Measurements from ENCODE around the gene ITGA11. TPM values are rescaled to one million over a fixed set of nuclear protein-coding genes. Genes with fewer than 3 reads are reported as not detected.

Gene ITGA11
- total RNA-seq, 1 donor from 2014 or later = 0.28 TPM

DNA sequence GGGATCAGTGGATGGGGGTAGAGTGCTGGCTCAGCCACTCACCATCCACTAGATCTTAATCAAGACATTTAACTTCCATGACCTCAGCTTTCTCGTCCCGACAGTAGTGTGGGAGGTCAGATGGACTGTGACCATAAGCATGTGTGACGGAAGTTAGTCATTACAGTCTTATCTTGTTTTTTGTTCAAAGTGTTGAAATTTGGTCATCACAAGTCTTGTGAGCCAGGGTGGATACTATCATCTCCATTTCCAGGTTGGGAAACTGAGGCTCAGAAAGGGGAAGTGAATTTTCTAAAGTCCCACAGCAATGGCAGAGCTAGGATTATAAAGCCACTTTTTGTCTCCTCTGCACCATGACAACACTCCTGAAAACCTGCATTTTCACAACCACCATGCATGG, 32.0 kb upstream of the ITGA11 start:
- no peak overlapping the region for H3K27ac Mint-ChIP-seq (ENCODE audit: unreplicated experiment)
- H3K27me3 Mint-ChIP-seq (ENCODE audit: unreplicated experiment) = peaks cover 2% of the 10 kb centered on the region
- no peaks in the 10 kb centered on the region for H3K9me3 Mint-ChIP-seq (ENCODE audit: unreplicated experiment)
- H3K36me3 Mint-ChIP-seq (ENCODE audit: low read depth, unreplicated experiment) = no peaks in the 10 kb centered on the region
- TF ChIP-seq, protein P1, sequence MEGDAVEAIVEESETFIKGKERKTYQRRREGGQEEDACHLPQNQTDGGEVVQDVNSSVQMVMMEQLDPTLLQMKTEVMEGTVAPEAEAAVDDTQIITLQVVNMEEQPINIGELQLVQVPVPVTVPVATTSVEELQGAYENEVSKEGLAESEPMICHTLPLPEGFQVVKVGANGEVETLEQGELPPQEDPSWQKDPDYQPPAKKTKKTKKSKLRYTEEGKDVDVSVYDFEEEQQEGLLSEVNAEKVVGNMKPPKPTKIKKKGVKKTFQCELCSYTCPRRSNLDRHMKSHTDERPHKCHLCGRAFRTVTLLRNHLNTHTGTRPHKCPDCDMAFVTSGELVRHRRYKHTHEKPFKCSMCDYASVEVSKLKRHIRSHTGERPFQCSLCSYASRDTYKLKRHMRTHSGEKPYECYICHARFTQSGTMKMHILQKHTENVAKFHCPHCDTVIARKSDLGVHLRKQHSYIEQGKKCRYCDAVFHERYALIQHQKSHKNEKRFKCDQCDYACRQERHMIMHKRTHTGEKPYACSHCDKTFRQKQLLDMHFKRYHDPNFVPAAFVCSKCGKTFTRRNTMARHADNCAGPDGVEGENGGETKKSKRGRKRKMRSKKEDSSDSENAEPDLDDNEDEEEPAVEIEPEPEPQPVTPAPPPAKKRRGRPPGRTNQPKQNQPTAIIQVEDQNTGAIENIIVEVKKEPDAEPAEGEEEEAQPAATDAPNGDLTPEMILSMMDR (IDR thresholded peaks at IDR 0.05; ENCODE audit: unreplicated experiment) = no peak
- DNase-seq (ENCODE audit: low spot score) = no peak
- no peaks in the 10 kb centered on the region for H3K4me1 Mint-ChIP-seq (ENCODE audit: unreplicated experiment)
- no peak overlapping the region for H3K4me3 Mint-ChIP-seq (ENCODE audit: unreplicated experiment)

DNA sequence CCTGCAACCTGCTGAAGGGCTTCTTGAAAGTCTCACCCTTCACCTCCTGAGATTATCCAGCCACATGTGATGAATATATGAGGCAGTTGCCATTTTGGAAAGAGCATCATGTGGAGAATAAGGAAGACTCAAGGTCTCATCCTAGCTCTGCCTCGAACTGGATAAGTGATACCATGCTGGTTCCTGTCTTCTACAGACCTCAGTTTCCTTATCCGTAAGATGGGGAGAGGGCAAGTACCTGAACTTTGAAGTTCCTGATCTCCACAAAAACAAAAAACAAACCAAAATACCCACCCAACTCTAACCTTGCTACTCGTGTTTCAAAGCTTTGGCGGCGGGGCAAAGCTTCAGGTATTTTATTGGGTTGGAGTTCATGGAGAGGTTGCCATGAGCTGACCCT, 31.5 kb upstream of the ITGA11 start:
- Mint-ChIP-seq H3K27ac (ENCODE audit: unreplicated experiment) (no peak overlapping the region), H3K4me3 (ENCODE audit: unreplicated experiment) (no peak overlapping the region), H3K27me3 (ENCODE audit: unreplicated experiment) (peaks cover 2% of the 10 kb centered on the region), H3K4me1 (ENCODE audit: unreplicated experiment) (no peaks in the 10 kb centered on the region), H3K9me3 (ENCODE audit: unreplicated experiment) (no peaks in the 10 kb centered on the region), H3K36me3 (ENCODE audit: low read depth, unreplicated experiment) (no peaks in the 10 kb centered on the region)
- DNase-seq (ENCODE audit: low spot score) = no peak
- TF ChIP-seq, protein P1 (IDR thresholded peaks at IDR 0.05; ENCODE audit: unreplicated experiment) = no peak

DNA sequence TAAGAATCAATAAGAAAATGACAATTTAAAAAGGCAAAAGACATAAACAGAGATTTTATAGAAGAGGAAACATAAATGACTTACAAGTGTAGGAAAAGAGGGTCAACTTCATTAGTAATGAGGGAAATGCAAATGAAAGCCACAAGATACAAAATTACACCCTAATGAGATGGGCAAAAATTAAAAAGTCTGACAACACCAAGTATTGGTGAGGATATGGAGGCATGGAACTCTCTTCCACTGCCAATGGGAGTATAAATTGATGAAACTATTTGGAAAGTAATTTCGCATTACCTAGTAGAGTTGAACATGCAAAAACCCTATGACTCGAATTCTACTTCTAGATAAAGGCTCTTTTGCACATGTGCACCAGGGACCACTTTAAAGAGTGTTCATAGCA, 28.2 kb upstream of the ITGA11 start:
- Mint-ChIP-seq H3K4me3 (ENCODE audit: unreplicated experiment) (no peak overlapping the region), H3K4me1 (ENCODE audit: unreplicated experiment) (no peaks in the 10 kb centered on the region), H3K9me3 (ENCODE audit: unreplicated experiment) (no peaks in the 10 kb centered on the region), H3K36me3 (ENCODE audit: low read depth, unreplicated experiment) (no peaks in the 10 kb centered on the region), H3K27ac (ENCODE audit: unreplicated experiment) (no peak overlapping the region), H3K27me3 (ENCODE audit: unreplicated experiment) (no peaks in the 10 kb centered on the region)
- TF ChIP-seq, protein P1 (IDR thresholded peaks at IDR 0.05; ENCODE audit: unreplicated experiment) = no peak
- DNase-seq (ENCODE audit: low spot score) = no peak

DNA sequence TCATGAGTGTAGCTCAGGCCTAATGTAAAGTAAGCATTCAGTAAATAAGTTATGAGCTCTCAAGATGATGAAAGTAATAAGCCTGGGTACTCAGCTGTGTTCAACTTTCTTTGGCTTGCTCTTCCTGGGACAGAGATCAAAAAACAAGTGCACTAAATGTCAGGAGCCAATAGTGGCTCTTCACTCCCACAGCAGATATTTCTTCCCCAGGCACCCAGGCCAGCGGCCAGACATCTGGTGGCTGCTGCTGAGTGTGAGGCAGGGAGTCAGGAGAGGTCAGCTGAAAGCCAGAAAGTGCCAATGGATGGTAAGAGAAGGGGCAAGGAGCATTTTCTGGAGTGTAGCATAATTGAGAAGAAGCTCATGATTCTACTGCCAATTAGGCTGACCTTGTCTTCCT, 18.2 kb upstream of the ITGA11 start:
- Mint-ChIP-seq H3K9me3 (ENCODE audit: unreplicated experiment) (no peaks in the 10 kb centered on the region), H3K27ac (ENCODE audit: unreplicated experiment) (no peak overlapping the region), H3K27me3 (ENCODE audit: unreplicated experiment) (no peaks in the 10 kb centered on the region), H3K4me1 (ENCODE audit: unreplicated experiment) (no peaks in the 10 kb centered on the region), H3K36me3 (ENCODE audit: low read depth, unreplicated experiment) (no peaks in the 10 kb centered on the region), H3K4me3 (ENCODE audit: unreplicated experiment) (no peak overlapping the region)
- TF ChIP-seq, protein P1 (IDR thresholded peaks at IDR 0.05; ENCODE audit: unreplicated experiment) = no peak
- DNase-seq (ENCODE audit: low spot score) = no peak

DNA sequence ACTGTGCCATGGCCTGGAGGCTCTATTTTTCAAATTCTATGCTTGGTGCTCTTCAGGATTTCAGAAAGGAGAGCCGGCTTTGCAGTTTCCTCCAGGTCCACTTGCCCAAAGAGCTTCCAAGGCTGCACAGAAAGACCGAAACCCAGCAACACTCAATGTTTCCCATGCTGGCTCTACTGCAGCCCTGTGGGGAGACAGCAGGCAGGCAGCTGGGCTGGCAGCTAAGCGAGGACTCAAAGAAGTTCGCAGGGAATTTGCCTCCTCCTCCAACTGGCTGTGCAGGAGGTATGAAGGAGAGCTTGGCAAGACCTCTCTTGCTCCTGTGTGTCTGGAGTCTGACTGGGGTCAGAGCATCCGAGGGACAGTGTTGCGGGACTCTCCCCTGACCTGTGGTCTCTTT, 17.4 kb upstream of the ITGA11 start:
- Mint-ChIP-seq H3K27ac (ENCODE audit: unreplicated experiment) (no peak overlapping the region), H3K9me3 (ENCODE audit: unreplicated experiment) (no peaks in the 10 kb centered on the region), H3K4me3 (ENCODE audit: unreplicated experiment) (no peak overlapping the region), H3K27me3 (ENCODE audit: unreplicated experiment) (no peaks in the 10 kb centered on the region), H3K4me1 (ENCODE audit: unreplicated experiment) (no peaks in the 10 kb centered on the region), H3K36me3 (ENCODE audit: low read depth, unreplicated experiment) (no peaks in the 10 kb centered on the region)
- TF ChIP-seq, protein P1 (IDR thresholded peaks at IDR 0.05; ENCODE audit: unreplicated experiment) = no peak
- DNase-seq (ENCODE audit: low spot score) = no peak

All from endothelial cell (in vitro differentiated cells).